Activated naive CD4-positive, alpha-beta T cell treated with anti-CD3 and anti-CD28 coated beads, Interleukin-2, amount 10 ng/mL, durations not matched to agents 7 days and 5 days (primary cell): ENCODE measurements around the gene HPCAL1.

Experiments used
- CTCF ChIA-PET: fragments of 350-600 bp; sonication (Branson Sonifier 250); formaldehyde crosslinking; loops from one replicate; lab custom pipeline; 2021; ENCODE audit warnings: antibody characterized with exemption; lab: Charles Lee
- DNase-seq: peaks from one replicate; pipeline ENCODE4 v3.0.0-alpha.2; 2020
- H3K27ac Mint-ChIP-seq: one replicate; pipeline ENCODE4 v1.8.0; 2021; ENCODE audit warnings: mild to moderate bottlenecking, moderate library complexity, mixed read lengths
- H3K27me3 Mint-ChIP-seq: one replicate; pipeline ENCODE4 v1.8.0; 2021; ENCODE audit warnings: mild to moderate bottlenecking, mixed read lengths
- H3K36me3 Mint-ChIP-seq: one replicate; pipeline ENCODE4 v1.8.0; 2021; ENCODE audit warnings: mixed read lengths
- H3K4me1 Mint-ChIP-seq: one replicate; pipeline ENCODE4 v1.8.0; 2021; ENCODE audit warnings: mixed read lengths
- H3K4me3 Mint-ChIP-seq: one replicate; pipeline ENCODE4 v1.8.0; 2021; ENCODE audit warnings: mild to moderate bottlenecking, moderate library complexity, mixed read lengths
- H3K9me3 Mint-ChIP-seq: one replicate; pipeline ENCODE4 v1.8.0; 2021; ENCODE audit warnings: mixed read lengths

The HPCAL1 gene

GRCh38 chr2:10473121-10473756, 170.5 kb downstream of the HPCAL1 start:
- Mint-ChIP-seq H3K4me1 (peaks cover 13% of the 10 kb centered on the region), H3K4me3 (no peak overlapping the region), H3K36me3 (no peaks in the 10 kb centered on the region), H3K27ac (no peak overlapping the region), H3K27me3 (peaks cover 45% of the 10 kb centered on the region), H3K9me3 (no peaks in the 10 kb centered on the region)
- CTCF ChIA-PET, result no interaction called here
- DNase-seq, result no peak

GRCh38 chr2:10475221-10475722, 172.6 kb downstream of the HPCAL1 start:
- H3K9me3 Mint-ChIP-seq, result no peaks in the 10 kb centered on the region

GRCh38 chr2:10475811-10476660, 173.3 kb downstream of the HPCAL1 start:
- H3K4me1 Mint-ChIP-seq, result peaks cover 13% of the 10 kb centered on the region
- H3K36me3 Mint-ChIP-seq, result no peaks in the 10 kb centered on the region
- H3K4me3 Mint-ChIP-seq, result no peak overlapping the region
- H3K27me3 Mint-ChIP-seq, result peaks cover 40% of the 10 kb centered on the region
- no peak overlapping the region for H3K27ac Mint-ChIP-seq
- CTCF ChIA-PET, result no interaction called here
- no peak for DNase-seq
- H3K9me3 Mint-ChIP-seq, result no peaks in the 10 kb centered on the region

More at GRCh38 chr2:10475221-10475722, 172.6 kb downstream of the HPCAL1 start:
- no peak overlapping the region for H3K27ac Mint-ChIP-seq
- peaks cover 13% of the 10 kb centered on the region for H3K4me1 Mint-ChIP-seq
- no peak overlapping the region for H3K4me3 Mint-ChIP-seq
- DNase-seq, result no peak
- H3K27me3 Mint-ChIP-seq, result peaks cover 40% of the 10 kb centered on the region
- CTCF ChIA-PET, result no interaction called here
- H3K36me3 Mint-ChIP-seq, result no peaks in the 10 kb centered on the region

- no peak for DNase-seq
- no peaks in the 10 kb centered on the region for H3K9me3 Mint-ChIP-seq
- no peaks in the 10 kb centered on the region for H3K36me3 Mint-ChIP-seq
- H3K27ac Mint-ChIP-seq, result no peak overlapping the region
- CTCF ChIA-PET, result no interaction called here
- peaks cover 13% of the 10 kb centered on the region for H3K4me1 Mint-ChIP-seq
- peaks cover 47% of the 10 kb centered on the region for H3K27me3 Mint-ChIP-seq
- H3K4me3 Mint-ChIP-seq, result no peak overlapping the region
Observed at GRCh38 chr2:10476723-10477442, 174.2 kb downstream of the HPCAL1 start.
